ENCODE results near the gene ADCY1. TPM values are rescaled to one million over a fixed set of nuclear protein-coding genes. Genes with fewer than 3 reads are reported as not detected.
A peak's percentile ranks its signal among the peaks of the same experiment; 100 is the strongest.

The ADCY1 gene
- polyA plus RNA-seq = 0.50 to 1.1 TPM (median 0.54 TPM) in 3 replicates
- polyA plus RNA-seq (2011; ENCODE audit: low read depth) = 0.22 TPM
- 0.86 and 1.3 TPM in 2 replicates for polyA plus RNA-seq (2011; cell fraction: cytosol; rRNA removed)
- 1.6 and 1.7 TPM in 2 replicates for polyA plus RNA-seq (2011; cell fraction: nucleus; rRNA removed)
- polyA plus RNA-seq (2012; ENCODE audit: low replicate concordance) = 0.25 and 0.37 TPM in 2 replicates
- 1.5 to 2.7 TPM (median 1.7 TPM) in 3 replicates for polyA minus RNA-seq
- 0.58 TPM for polyA minus RNA-seq (2011; cell fraction: cytosol; rRNA and poly(A)+ RNA removed)
- polyA minus RNA-seq (2011; cell fraction: nucleus; rRNA and poly(A)+ RNA removed) = 2.1 and 2.5 TPM in 2 replicates

DNA sequence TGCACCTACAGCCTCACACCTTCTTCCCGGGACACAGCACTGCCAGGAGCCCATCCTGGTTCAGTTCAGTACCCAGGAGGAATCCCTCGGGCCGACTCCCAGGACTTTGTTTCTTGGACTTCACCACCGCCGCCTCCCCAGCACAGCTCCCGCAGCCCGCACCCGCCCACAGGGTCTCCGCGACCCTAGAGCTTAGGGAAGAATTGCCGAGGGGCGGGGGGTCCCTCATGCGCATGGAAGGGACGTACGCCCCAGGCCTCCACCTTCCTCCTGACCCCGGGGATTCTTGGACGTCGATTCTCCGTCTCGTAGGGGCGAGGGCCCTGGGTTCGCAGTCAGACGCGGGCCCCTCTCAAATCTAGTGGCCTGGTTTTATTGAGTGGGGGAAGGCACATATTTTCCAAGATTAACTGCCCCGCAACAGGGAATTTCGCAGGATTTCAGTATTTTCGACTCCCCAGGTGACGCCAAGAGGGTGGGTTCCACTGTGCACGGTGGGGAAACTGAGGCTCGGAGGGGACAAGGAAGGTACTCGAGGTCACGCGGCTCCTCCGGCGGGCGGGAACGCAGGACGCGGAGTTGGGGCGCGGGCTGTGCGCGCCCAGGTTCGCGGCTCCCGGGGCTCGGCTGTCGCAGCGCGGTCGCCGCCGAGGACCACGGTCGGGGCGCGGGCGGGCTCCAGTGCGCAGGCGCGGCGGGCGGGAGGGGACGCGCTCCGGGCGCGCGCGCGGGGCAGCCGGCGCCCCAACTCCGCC is at the start of gene ADCY1:
Gene ADCY1, plus strand, starts transcription at position 708 of the 755 bp plus-strand sequence. CDS start 176 bp downstream, outside the sequence.
- H4K20me1 ChIP-seq (ENCODE audit: control insufficient read depth, extremely low read depth, insufficient read depth, low read length) = no peaks in the 10 kb centered on the region
- H3K9ac ChIP-seq (ENCODE audit: control insufficient read depth, extremely low read depth, insufficient read depth, low read length) = no peak within 1 kb of the TSS
- no peaks in the 10 kb centered on the region for H3K9me3 ChIP-seq (ENCODE audit: control insufficient read depth, low read depth, low read length)
- peak within 1 kb of the TSS; percentile 77 for H3K4me2 ChIP-seq (ENCODE audit: control insufficient read depth, extremely low read depth, insufficient read depth, low read depth, low read length)
- dilution Hi-C loops (cut with MboI; ENCODE audit: extremely low pct_ligation_motif_present, low sequenced_read_pairs) = no loop called here
- FAIRE-seq (no peak), DNase-seq (ENCODE audit: low read depth, low spot score) (no peak)
- H3K4me3 ChIP-seq (ENCODE audit: control insufficient read depth in 2 of 3, extremely low read depth in 1 of 3, insufficient read depth in 2 of 3, low read depth in 1 of 3, low read length in 3 of 3) = peak within 1 kb of the TSS; percentile 31 to 52 (median 49)
- peak; percentile 78 for TF ChIP-seq EZH2 (IDR thresholded peaks at IDR 0.05; ENCODE audit: low read length)
- TF ChIP-seq, protein P1, sequence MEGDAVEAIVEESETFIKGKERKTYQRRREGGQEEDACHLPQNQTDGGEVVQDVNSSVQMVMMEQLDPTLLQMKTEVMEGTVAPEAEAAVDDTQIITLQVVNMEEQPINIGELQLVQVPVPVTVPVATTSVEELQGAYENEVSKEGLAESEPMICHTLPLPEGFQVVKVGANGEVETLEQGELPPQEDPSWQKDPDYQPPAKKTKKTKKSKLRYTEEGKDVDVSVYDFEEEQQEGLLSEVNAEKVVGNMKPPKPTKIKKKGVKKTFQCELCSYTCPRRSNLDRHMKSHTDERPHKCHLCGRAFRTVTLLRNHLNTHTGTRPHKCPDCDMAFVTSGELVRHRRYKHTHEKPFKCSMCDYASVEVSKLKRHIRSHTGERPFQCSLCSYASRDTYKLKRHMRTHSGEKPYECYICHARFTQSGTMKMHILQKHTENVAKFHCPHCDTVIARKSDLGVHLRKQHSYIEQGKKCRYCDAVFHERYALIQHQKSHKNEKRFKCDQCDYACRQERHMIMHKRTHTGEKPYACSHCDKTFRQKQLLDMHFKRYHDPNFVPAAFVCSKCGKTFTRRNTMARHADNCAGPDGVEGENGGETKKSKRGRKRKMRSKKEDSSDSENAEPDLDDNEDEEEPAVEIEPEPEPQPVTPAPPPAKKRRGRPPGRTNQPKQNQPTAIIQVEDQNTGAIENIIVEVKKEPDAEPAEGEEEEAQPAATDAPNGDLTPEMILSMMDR (optimal IDR thresholded peaks at IDR 0.05 in 1 of 3, IDR thresholded peaks at IDR 0.05 in 1 of 3, conservative IDR thresholded peaks at IDR 0.05 in 1 of 3; ENCODE audit: extremely low read depth in 1 of 3, insufficient read depth in 2 of 3, low read length in 3 of 3) = no peak
- H3K27me3 ChIP-seq (ENCODE audit: control insufficient read depth, extremely low read depth, insufficient read depth, low read length) = peaks cover 56% of the 10 kb centered on the region
- no peaks in the 10 kb centered on the region for H3K9me1 ChIP-seq (ENCODE audit: control insufficient read depth, extremely low read depth, insufficient read depth, low read length)
- H3K27ac ChIP-seq (ENCODE audit: control insufficient read depth, insufficient read depth, low read length) = no peak within 1 kb of the TSS
- no peaks in the 10 kb centered on the region for H3K36me3 ChIP-seq (ENCODE audit: control insufficient read depth in 2 of 2, extremely low read depth in 1 of 2, insufficient read depth in 2 of 2, low read length in 2 of 2)
- peak within 1 kb of the TSS; percentile 51 for H2AFZ ChIP-seq (ENCODE audit: control insufficient read depth, low read length)
- H3K4me1 ChIP-seq (ENCODE audit: control insufficient read depth, extremely low read depth, insufficient read depth, low read length) = no peaks in the 10 kb centered on the region
- H3K79me2 ChIP-seq (ENCODE audit: control insufficient read depth, insufficient read depth, low read length) = no peaks in the 10 kb centered on the region

DNA sequence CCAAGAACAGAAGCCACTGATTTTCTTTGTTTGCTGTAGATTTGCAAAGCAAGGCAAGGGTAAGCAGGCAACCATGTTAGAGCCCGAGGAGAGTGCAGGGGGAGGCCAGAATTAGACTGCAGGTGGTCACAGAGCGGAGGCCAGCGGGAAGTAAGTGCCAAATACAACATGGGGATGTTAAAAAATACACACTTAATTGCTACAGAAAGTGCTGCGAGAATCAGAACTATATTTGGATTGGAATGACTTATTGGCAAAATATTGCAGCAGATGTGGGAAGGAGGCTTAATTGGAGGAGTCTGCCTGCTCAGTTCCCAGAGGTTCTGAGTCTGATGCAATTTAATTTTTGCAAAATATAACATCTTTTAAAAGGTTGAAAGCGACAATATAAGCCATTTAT is 49.7 kb upstream of the ADCY1 start:
- no peak overlapping the region for H3K4me2 ChIP-seq (ENCODE audit: control insufficient read depth, extremely low read depth, insufficient read depth, low read depth, low read length)
- H3K9me3 ChIP-seq (ENCODE audit: control insufficient read depth, low read depth, low read length) = no peaks in the 10 kb centered on the region
- H3K27ac ChIP-seq (ENCODE audit: control insufficient read depth, insufficient read depth, low read length) = no peak overlapping the region
- H3K4me1 ChIP-seq (ENCODE audit: control insufficient read depth, extremely low read depth, insufficient read depth, low read length) = no peaks in the 10 kb centered on the region
- no peak overlapping the region for H3K9ac ChIP-seq (ENCODE audit: control insufficient read depth, extremely low read depth, insufficient read depth, low read length)
- no peaks in the 10 kb centered on the region for H3K9me1 ChIP-seq (ENCODE audit: control insufficient read depth, extremely low read depth, insufficient read depth, low read length)
- H2AFZ ChIP-seq (ENCODE audit: control insufficient read depth, low read length) = no peak overlapping the region
- no peaks in the 10 kb centered on the region for H3K36me3 ChIP-seq (ENCODE audit: control insufficient read depth in 2 of 2, extremely low read depth in 1 of 2, insufficient read depth in 2 of 2, low read length in 2 of 2)
- dilution Hi-C loops (cut with MboI; ENCODE audit: extremely low pct_ligation_motif_present, low sequenced_read_pairs) = no loop called here
- FAIRE-seq (no peak), DNase-seq (ENCODE audit: low read depth, low spot score) (no peak)
- H4K20me1 ChIP-seq (ENCODE audit: control insufficient read depth, extremely low read depth, insufficient read depth, low read length) = no peaks in the 10 kb centered on the region
- no peaks in the 10 kb centered on the region for H3K79me2 ChIP-seq (ENCODE audit: control insufficient read depth, insufficient read depth, low read length)
- no peak overlapping the region for H3K4me3 ChIP-seq (ENCODE audit: control insufficient read depth in 2 of 3, extremely low read depth in 1 of 3, insufficient read depth in 2 of 3, low read depth in 1 of 3, low read length in 3 of 3)
- peaks cover 9% of the 10 kb centered on the region for H3K27me3 ChIP-seq (ENCODE audit: control insufficient read depth, extremely low read depth, insufficient read depth, low read length)
- TF ChIP-seq EZH2 (IDR thresholded peaks at IDR 0.05; ENCODE audit: low read length) = no peak
- TF ChIP-seq, protein P1 (optimal IDR thresholded peaks at IDR 0.05 in 1 of 3, IDR thresholded peaks at IDR 0.05 in 1 of 3, conservative IDR thresholded peaks at IDR 0.05 in 1 of 3; ENCODE audit: extremely low read depth in 1 of 3, insufficient read depth in 2 of 3, low read length in 3 of 3) = no peak
